Fibroblast of skin of right biceps (primary cell): ENCODE measurements around the gene CTU1.
A peak's percentile ranks its signal among the peaks of the same experiment; 100 is the strongest.

ENCODE experiments used
- DNase-seq: peaks from one replicate; pipeline ENCODE4 v3.0.0-alpha.2; 2013

Gene CTU1

DNA sequence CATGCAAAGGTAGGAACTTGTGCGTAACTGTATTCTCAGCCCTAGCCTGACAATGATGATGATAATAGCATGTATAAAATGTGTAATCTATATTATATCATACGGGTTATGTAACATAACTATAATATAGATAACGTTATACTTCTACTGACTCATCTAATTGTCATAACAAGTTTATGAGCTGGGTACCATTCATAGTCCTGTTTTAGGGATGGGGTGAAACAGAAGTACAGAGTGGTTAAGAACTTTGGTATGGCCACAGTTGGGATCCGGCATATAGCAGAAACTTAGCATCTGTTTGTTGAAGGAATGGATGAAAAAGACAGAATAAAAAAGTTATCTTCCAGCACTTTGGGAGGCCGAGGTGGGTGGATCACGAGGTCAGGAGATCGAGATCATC, 5.2 kb downstream of the CTU1 start:
- DNase-seq, result no peak

- DNase-seq, result no peak
These were observed 6.9 kb downstream of the CTU1 start for GRCh38 chr19:51101171-51101865.

DNA sequence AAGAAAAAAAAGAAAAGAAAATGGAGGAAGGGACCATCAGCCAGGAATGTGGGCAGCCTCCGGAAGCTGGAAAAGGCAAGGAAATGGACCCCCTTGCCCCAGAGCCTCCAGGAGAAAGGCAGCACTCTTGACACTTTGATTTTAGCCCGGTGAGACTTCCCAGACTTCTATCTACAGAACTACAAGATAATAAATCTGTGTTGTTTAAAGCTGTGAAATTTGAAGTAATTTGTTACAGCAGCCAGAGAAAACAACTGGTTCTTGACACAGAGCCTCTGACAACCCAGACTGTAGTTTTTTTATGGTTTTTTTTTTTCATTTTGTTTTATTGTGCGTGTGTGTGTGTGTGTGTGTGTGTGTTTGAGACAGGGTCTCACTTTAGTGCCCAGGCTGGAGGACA, 7.6 kb downstream of the CTU1 start:
- DNase-seq, result no peak

DNA sequence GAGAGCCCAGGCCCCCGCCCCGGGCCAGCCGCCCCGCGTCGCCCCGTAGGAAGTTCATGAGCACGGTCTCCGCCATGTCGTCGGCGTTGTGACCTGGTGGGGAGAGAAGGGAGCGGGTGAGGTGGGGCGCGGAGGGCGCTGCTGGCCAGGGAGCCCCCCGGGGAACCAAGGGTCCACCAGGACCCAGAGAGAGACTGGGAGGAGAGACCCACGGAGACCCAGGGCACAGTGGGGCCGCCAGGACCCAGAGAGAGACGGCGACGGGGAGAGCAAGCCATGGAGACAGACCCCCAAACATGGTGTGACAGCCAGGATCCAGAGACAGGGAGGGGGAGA, 9.2 kb downstream of the CTU1 start:
- DNase-seq, result no peak

DNA sequence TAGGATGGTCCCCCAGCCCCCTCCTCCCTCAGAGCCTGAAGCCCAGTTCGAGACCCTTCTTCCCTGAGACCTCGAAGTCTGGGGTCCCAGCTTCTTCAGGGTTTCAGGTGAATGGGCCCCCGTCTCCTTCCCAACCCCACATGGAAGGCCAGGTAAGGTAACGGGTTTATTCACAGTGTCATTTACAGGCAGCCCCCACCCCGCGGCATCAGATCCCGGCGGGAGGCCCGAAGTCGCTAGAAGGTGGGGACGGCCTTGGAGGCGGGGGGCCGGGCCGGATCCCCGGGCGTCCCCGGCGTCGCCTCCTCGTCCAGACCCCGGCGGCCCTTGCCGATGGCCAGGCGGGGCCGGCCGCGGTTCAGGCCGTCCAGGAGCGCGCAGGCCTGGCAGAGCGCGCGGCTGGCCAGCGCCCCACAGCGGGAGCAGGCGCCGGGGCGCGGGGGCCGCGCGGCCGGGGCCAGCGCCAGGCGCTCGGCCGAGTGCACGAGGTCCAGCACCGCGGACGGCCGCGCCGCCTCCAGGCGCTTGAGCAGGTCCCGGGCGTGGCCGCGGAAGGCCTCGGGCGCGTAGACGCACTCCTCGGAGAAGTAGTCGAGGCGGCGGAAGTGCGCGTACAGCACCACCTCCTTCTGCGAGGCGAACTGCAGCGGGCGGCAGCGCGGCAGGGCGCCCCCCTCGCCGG, 9.7 kb downstream of the CTU1 start:
- DNase-seq, result peak; percentile 47

DNA sequence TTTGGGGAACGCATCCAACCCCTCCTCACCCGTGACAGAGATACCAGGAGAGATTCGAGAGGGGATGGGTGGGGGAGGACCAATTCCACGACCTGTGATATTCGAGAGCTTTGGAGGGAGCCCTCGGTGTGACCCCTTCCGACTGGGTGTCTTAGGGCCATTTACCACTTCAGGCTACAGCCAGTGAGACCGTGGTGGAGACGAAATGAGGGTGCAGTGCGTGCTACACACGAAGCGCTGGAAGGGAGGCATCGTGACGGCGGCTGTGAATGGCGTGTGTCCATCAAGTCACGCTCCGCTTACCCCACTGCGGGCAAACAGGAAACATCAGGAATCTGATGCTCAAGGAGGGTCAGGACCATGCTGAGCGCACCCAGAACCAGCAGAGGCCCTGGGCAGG, 10.4 kb downstream of the CTU1 start:
- no peak for DNase-seq

- peak; percentile 77 for DNase-seq
These were observed 11.0 kb downstream of the CTU1 start for GRCh38 chr19:51097166-51097738.

DNA sequence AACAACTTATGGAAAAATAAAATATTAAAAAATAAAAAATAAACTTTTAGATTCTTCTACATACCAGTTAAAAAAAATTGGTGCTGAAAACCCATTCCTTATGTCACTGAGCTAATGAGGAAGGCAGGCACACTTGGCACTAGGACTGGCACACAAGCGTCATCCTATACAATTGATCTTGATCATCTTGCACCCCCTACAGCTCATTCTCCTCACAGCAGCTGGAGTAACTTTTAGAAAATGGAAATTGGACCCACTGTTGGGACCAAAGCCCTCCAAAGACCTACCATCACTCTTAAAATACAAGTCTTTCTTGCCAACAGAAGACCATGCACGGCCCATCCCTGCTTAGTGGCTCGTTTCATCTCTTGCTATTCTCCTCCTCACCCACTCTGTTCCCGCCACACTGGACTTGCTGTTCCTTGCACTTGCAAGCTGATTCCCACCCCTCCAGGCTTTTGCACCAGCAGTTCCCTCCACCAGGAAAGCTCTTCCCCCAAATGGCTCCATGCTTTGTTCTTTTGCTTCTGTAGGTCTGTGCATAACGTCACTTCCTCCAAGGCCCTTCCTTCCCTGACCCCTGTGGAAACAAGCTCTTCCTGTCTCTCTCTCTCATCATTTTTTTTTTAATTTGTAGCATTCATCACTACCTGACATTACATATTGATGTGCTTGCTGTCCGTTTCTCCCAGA, 11.6 kb downstream of the CTU1 start:
- DNase-seq, result no peak

GRCh38 chr19:51094696-51095279, 13.4 kb downstream of the CTU1 start:
- no peak for DNase-seq

DNA sequence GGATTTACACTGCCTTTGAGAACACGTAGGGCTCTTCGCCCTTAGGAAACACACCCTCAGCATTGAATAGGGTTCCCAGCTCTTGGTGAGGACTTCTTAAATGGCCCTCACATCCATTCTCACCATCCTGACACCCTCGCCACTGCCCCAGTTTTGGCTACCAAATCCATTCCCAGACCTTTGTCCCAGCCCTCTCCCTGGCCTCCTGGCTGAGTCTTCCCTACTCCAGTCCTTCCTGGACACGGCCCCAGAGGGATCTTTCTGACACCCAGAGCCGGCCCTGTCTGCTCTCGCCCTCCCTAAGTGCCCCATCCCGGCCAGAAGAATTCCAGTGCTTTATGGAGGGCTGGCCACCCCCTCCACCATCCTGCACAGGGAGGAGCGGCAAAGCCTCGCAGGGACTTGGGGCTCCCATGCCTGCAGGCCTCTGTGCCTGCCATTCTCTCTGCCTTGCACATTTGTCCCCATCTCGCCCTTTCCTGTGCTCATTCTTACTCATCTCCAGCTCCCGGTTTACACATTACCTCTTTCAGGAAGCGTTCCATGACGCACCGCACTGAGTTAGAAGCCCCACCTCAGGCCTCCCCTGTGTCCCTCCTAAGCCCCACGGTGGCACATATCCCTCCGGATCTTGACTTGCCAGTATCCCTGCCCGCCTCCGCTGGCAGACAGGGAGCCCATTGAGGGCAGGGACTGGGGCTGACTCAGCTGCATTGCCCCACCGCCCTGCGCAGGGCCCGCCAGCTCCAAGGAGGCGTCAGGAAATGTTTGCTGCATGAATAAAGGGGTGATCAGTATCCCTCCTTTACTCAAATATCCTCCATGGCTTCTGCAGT, 14.5 kb downstream of the CTU1 start:
- no peak for DNase-seq

DNA sequence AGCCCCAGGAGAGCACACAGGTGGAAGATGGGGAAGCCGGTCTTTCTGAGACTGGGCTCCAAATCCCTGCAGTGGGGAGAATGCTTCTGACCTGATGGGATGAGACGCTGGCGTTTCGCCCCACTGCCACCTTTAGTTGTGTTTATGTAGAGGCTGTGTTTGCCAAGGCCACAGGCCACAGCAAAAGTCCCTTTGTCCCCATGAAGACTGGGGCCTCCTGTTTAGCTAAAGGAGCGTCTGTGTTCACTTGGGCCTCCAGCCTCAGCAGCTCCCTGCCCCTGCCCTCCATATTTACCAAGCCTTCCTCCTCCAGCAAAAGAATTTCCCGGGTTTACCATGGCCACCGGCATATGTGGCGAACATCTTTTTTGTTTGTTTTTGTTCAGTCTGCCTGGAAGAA, 15.1 kb downstream of the CTU1 start:
- no peak for DNase-seq

GRCh38 chr19:51091895-51092873, 16.0 kb downstream of the CTU1 start:
- DNase-seq, result no peak

DNA sequence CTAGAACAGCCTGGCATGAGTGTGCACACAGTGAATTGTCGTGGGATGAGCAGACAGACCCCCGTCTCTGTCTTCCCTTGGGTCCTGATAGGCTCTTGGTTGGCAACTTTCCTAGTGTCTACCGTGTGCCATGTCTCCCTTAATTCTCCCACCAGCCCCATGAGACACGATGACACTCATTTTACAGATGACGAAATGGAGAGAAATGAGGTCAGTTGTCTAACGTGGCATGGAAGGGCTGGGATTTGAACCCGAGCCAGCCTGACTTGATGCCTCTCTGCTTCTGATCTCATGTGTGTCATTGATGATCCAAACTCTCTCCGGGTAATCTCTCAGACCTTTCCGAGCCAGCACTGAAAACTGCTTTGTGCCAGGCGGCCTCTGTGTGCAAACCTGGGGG, 17.1 kb downstream of the CTU1 start:
- DNase-seq, result no peak

DNA sequence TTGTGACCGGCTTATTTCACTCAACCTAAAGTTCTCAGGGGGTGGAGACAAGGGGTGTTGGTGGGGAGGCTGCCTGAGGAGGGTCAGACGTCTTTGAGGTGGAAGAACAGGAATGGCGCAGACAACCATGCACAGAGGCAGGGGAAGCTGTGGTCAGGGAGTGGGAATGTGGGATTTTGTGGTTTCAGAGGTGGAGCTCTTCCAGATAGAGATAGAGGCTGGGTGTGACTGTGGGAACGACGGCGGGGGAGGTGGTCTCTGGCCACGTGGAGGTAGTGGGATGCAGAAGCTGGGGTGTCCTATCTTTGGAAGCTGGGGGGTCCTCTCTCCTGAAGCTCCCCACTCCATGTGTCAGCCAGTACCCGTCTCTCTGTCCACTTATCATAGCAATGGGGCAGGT, 17.7 kb downstream of the CTU1 start:
- peak; percentile 5 for DNase-seq

DNA sequence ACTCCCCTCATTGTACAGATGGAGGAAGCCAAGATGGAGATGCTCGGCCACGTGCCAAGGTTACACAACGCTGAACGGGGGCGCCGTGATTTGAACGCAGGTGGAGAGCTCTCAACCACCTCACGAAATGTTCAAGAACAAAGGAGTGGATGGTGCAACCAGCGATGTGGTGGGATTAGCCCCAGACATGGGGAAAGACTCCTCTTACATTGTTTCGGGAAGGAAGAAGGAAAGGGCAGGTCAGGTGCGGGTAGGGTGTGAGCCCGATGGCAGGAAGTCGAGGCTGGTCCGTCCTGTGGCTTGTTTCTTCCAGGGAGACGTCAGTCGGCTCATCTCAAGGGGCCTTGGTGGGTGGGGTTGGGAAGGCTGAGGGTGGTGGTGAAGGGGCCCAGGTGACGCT, 18.4 kb downstream of the CTU1 start:
- no peak for DNase-seq

DNA sequence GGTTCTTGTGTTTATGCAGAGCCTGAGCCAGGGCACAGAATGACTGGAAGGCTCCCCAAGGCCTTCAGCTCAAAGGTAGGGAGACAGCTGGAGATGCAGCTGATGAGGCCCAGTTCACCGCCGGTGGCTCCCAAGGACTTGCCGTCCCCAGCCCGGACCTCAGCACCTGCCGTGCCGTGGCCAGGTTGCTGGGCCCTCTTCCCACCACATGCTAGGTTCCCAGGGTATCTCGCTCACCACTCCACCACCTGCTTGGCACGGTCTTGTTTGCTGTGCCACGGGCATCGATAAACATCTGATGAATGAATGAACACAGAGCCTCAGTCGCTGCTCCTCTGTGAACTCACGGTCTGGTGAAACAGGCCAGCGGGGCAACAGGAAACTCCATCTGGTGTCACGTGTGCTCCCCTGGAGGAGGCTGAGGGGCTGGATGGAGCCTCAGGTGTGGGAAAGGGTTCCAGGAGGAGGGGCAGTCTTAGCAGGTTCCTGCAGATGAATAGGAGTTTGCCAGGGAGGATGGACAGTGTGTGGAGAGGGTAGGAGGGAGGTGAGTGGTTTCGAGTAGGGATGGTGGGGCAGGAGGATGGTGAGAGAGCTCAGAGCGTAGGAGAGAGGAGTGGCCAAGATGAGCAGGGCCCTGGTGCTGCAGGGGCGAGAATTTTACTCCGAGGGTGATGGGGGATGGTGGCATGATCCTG, 21.9 kb downstream of the CTU1 start:
- no peak for DNase-seq

DNA sequence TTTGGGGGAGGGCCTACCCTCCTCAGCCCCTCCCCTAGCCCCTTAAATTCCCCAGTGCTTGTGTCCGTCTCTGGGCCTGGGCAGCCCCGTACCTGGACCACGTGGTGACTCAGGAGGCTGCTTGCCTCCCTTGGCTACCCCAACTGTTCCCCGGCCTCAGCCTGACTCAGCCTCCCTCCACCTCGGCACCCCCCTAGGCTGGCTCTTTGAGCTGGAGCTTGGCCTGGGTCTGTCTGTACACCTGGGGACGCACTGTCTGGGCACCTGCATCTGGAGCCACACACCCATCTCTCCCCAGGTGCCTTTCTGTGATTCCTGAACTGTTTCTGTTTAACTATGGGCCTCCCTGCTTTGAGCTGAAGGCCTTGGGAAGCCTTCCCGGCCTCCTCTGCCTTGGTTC, 23.7 kb downstream of the CTU1 start:
- no peak for DNase-seq

DNA sequence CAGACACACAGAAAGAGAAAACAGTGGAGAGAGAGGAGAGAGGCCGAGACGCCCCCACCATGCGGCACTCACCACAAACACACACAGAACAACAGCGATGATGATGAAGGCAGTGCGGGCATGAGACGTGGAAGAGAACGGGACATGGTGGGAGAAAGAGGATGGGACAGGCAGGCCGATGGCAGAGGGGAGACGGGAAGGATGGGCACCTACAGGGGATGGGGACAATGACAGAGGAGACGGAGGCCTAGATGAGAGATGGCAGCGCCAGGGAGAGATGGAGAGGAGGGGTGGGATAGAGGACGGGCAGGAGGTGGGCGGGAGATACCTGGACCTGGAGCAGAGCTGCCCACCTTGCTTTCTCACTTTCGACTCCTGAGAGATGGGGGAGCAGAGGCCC, 24.4 kb downstream of the CTU1 start:
- DNase-seq, result no peak

DNA sequence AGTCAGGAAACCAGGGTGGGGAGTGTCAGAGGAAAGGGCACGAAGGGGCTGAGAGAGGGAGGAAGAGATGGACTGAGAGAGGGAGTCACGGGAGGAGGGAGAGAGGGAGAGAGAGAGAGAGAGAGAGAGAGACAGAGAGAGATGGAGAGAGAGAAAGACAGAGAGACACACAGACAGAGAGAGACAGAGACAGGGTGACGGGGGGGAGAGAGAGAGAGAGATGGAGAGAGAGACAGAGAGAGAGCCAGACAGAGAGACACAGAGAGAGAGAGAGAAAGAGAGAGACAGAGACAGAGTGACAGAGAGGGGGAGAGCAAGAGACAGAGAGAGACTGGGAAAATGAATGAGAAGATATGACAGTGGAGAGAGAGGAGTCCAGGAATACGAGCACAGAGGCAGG, 25.0 kb downstream of the CTU1 start:
- no peak for DNase-seq

GRCh38 chr19:51082611-51083010, 25.6 kb downstream of the CTU1 start, which contains the start of gene KLK14:
Gene KLK14 (minus strand): TSS chr19:51082887. CDS start chr19:51082614, 273 bp downstream.
- DNase-seq, result no peak

DNA sequence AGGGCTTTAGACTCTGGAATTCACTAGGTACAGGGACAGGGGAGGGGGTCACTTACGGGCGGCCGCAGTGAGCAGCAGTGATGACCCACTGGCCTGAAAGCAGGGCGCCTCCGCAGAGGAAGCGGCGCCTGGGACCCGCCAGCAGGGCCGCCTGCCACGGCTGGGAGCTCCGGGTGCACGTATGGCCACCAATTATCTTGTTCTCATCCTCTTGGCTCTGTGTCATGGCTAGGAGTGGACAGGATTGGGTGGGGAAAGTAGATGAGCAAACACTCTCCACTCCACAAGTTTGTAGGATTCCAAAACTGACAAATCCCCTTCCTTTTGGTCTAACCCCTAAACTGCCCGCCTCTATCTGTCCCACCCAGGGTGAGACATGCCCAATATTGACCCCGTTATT, 26.7 kb downstream of the CTU1 start:
- no peak for DNase-seq
